AG04450 (cell line): ENCODE data around the gene CEP78. TPM values are rescaled to one million over a fixed set of nuclear protein-coding genes. Genes with fewer than 3 reads are reported as not detected.

ENCODE experiments used
- polyA plus RNA-seq: library from polyadenylated mRNA; depleted of rRNA; stranded (reverse); fragments of >200 nt; gene quantifications from 2 replicates; pipeline ENCODE4 v1.2.3, GENCODE V29; 2011; rRNA removed
- small RNA-seq: library from RNA; depleted of rRNA; stranded (forward); fragments of <200 nt; gene quantifications from one replicate; pipeline ENCODE3, GENCODE V24; 2012; ENCODE audit warnings: low read depth; ENCODE audit not compliant: insufficient read length

CEP78 gene
- polyA plus RNA-seq, 1 experiment: 11.0 TPM

Small RNAs within 50 kb of the gene (small RNA-seq; reads per million reads assigned to genes)
- gene AL353705.4: not detected

Other genes starting within 250 kb of the CEP78 start
- gene GNAQ, start 204.3 kb upstream of the CEP78 start, polyA plus RNA-seq: 56.1 and 71.4 TPM in 2 replicates
- gene PSAT1, start 61.0 kb downstream of the CEP78 start, polyA plus RNA-seq: 216 and 271 TPM in 2 replicates